HG02884 (cell line): ENCODE measurements around the gene CHCHD6.
A peak's percentile ranks its signal among the peaks of the same experiment; 100 is the strongest.

Experiments used
- ATAC-seq: cut with Tn5 transposase; IDR thresholded peaks from one replicate; pipeline ENCODE4 v1.9.1; 2021; ENCODE audit warnings: mild to moderate bottlenecking, moderate library complexity; ENCODE audit not compliant: unreplicated experiment

CHCHD6 gene

DNA sequence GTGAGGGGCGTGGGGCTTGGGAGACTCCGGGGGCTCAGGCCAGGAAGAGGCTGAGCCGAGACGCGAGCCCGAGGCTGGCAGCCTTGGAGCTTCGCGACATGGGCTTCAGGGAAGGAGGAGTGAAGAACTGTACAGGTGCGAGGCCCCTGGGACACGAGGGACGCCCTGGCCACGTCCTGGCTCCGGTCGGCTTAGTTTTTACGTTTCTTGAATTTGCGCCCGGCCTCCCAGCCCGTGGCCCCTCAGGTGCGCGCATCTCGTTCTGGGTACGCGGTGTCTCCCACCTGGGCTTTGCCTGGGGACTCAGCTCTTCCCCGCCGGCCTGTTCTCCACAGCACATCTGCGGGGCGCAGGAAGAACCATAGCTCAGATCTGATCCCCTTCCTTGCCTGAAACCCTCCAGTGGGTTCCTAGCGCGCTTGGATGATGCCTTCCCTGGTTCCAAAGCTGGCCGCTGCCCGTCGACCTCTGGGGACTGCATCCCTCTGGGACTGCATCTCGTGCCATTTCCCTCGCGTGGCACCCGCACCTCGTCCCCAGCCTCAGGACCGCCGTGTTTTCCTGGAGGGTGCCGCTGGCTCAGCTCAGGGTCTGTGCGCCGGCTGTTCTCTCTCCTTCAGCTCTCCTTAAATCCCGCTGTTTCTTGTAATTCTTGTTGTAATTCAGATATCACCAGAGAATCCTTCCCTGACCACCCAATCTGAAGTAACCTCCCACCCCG, 614 bp downstream of the CHCHD6 start:
- ATAC-seq: peak; percentile 7

DNA sequence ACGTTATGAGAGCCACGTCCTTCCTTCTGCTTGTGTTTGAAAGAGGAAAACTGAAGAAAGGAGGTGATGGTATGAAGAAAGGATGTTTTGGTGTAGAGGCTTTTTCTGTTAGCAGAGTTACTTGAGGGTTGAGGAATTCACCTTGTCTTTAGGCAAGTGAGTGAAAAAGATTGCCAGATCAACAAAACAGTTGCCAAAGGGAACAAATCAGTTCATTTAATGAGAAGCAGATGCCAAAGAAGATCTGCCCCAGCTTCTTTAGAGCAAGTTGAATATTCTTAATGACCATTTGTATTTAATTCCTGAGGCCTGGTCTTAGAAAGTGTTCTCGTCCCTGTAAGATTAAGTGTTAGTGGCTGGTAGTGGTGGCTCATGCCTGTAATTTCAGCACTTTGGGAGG, 2.6 kb downstream of the CHCHD6 start:
- no peak for ATAC-seq

DNA sequence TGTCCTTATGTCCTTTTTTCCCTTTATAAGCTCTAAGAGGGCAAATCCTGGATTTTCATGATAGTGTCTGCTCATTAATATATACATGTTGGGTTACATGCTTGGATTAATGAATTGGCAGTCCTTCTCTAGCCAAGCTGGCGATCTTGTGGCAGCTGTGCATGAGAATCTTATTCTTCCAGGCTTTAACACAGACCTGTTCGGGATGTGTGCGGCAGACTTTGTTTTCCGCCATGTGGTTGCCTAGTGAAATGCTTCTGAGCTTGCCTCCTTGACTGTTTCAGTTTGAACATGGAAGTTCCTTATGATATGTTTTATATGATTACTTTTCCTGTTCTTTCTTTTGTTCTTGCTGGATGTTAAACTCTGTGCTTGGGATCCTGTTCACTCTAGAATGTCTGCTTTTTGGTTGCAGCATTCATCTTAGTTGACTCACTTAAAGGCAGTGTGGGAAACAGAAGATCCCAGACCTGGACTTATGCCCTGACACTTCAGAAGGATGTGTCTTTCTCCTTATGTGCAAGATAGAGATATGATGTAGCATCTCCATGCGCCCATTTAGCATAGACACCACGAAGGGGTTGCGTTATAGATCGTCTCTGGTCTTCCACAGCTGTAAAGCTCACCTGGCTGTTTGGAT, 7.2 kb downstream of the CHCHD6 start:
- ATAC-seq: no peak

DNA sequence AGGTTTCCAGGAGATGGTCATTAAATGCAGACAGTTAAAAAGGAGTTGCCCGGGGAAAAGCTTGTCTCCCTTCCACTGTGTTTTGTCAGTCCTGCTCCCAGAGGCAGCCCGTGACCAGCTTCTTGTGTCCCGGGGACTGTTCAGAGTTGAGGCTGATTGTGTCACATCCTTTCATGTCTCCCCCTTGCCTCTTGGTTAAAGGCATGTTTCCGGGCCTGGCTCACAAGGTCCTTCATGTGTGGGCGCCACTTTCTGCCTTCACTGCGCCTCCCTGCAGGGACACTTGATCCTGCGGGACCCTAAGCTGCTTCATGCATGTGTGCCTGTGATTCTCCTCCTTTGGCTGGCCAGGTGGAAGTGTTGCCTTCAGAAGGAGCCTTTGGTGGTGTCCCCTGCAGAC, 9.2 kb downstream of the CHCHD6 start:
- ATAC-seq: no peak

DNA sequence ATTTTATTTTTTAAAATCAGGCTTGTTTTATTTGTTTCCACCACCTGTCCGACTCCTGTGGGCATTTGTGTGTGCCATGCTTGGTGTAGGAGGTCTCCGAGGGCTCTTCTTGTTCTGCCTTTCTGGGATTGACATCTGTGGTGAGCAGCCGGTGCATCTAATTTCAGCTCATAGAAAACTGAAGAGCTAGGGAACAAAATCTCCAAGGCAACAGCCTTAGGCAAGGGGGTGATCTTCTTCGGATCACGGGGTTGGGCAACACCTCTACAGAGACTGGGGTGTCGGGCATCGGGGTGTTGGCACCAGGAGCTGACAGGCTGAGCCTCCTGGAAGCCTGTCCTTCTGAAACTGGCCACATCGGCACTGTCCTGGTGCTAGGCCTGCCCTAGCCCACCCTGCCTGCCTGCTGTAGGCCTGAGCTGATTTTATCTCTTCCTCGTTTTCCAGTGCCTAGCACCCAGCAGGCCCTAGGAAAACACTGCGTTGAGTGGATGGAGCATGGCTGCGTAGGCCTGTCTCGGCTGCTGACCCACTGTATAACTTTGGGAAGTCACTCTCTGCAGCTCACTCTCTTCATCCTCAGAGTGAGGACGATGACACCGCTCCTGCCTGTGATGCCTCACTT, 10.3 kb downstream of the CHCHD6 start:
- no peak for ATAC-seq

DNA sequence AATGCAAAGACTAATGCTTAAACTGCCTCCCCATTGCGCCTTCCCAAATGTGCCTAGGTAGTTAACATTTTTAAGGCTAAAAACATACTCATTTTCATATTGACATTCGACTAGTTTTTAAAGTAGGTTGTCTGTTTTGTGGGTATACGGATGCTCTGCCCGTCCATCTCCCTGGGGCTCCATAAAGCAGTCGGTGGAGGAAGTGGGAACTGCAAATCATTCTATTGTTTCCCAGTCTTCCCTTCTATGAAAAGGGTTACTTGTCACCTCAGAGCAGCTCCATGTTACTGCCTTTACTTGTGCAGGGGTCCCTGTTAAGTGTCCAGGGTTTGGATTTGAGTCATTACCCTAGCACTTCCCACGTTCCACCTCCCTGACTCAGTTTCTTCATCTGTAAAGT, 10.9 kb downstream of the CHCHD6 start:
- ATAC-seq: no peak

DNA sequence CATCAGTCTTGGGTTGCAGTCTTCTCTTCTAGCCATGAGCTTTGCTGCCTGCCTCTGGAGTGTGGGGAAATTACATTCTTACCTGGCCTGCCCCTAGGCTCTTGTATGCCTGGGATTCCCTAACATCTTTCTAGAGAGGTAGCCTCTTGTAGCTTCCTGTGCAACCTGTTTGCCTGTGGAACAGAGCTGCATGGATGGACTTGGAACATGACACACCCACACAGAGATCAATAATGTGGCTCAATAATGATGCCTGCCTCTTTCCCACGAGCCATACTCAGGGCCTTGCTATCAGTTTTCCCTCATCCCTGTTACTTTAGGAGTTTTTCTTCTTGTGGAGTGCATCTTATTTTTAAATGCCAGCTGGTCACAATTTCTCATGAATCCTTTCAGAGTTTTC, 11.4 kb downstream of the CHCHD6 start:
- no peak for ATAC-seq

DNA sequence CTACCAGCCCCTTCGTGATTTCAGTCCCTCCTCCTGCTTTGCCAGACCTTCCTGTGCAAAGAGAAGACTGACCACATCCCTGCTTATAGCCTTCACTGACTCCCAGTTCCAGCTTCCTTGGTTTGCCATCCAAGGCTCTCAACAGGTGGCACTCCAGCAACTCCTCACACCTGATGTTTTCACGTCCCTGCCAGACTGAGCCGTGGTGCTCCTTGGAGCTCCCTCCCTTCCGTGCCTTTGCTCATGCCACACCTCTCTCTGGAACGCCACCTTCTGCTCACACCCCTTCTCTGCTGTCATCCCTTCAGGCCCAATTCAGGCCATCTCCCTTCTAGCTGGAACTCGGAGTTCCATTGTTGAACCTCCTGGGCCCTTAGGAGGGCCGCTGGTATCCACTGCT, 12.0 kb downstream of the CHCHD6 start:
- no peak for ATAC-seq

DNA sequence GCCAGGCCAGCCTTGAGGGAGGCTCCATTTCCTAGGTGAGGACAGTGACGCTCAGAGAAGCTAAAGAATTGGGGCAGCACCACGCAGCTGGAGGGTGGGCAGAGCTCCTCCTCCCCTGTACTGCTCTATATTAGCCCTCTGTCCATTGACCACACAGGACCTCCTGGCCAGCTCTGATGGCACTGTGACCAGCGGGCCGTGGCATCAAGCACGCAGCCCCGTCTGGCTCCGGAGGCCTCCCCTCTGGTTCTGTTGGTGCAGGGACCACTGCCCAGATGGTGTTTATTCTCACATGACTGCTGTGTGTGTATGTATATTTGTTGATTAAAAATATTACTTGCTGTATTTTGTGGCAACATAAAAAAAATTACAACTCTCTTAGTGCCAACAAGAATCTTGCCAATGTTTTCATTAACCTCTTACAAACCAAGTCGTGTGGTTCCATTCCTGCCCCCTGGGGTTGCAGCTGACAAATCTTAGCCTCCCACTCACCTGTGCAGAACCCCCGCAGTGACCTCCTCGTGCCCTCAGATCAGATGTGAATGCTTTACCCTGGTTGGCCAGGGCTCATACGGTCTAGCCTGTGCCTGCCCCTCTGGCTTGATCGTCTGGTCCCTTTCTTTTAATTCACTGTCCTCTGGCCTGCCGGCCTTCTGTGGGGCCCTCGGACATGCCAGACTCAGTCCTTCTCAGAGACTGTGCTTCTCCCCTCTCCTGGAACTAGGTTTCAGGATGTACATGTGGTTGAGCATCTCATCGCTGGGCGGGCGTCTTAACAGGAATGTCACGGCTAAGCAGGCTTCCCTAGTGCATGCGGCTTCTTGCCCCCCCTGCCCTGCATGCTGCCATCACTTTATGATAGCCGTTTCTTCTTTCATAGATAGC, 14.8 kb downstream of the CHCHD6 start:
- ATAC-seq: no peak

DNA sequence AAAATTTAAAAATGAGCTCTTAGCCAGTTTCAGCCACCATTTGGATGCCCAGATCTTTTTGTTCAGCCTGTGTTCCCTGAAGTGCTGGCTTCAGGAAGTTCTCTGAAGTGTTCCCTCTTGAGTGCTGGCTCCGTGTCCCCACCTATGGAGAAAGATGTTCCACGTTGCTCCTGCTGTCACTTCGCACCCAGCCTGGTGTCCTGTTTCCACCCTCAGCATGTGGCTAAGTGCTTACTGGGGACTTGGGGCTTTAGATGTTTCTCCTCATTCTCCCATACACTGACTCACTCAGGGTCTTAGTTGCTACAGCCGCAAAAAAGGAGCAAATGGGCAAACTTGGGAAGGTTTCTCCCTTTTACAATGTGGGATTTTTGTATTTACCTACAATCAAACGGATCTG, 16.6 kb downstream of the CHCHD6 start:
- ATAC-seq: no peak

DNA sequence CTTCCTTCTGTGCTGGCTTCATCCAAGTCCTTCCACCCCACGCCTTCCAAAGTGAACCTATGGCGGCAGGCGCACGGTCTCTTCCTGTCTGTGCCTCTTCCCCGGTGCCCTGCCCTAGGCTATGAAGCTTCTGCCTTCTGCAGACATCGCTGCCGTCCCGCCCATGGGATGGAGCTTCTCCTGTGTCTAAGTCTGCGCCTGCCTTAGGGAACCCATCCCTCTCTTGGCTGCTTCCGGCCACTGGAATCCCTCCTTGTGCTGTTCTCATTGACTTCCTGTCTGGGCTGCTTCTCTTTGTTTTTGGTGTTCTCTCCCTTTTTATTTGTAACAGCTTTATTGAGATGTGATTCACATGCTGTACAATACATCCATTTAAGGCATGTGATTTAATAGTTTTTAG, 17.2 kb downstream of the CHCHD6 start:
- no peak for ATAC-seq

DNA sequence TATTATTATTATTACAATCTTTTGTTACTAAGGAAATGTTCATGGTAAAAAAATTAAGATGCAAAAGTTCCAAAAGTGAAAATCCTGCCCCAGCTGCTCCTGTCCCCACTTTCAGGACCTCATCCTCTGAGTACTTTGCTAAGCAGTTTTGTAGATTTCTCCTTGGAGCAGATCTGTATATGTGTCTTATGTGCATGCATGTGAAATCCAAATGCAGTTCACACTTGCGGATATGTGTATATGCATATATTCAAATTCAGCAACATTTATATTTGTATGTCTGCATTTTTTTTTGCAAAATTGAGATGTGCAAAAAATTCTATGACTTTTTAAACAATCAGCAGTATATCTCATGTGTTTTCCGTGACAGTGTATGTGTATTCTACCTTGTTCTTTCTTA, 19.2 kb downstream of the CHCHD6 start:
- ATAC-seq: no peak

DNA sequence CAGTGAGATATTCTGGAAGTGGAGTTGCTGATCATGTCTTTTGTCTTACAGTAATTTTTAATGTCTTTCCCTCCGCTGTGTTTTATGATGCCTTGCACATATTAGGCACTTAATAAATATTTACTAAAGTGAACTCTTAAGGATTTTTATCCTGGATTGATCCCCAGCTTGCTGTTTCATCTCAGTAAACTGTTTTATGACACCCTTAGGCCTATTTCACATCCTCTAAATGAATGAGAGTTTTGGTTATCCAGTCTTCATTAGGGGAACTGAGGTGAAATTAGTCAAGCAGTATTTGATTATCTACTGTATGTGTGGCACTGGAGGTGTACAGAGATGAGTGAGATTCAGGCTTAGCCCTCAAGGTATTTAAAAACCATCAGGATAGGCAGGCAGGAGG, 19.8 kb downstream of the CHCHD6 start:
- ATAC-seq: no peak

DNA sequence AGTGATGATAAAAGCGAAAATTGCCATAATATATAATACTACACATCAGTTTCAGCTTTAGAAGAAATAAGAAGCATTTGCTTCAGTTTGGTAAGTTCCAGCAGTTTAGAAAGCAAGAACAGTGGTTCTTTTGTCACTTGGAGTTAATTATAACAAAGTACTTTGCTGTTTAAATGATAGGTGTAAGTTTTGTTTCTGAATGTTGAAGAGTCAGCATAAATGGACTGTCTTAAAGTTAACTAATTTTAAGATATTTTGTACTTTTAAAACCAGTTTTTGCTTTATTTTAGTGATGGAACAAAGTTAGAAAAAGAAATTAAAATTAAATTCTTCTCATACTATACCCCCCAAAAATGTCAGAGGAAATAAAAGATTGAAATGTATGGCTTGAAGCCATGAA, 24.6 kb downstream of the CHCHD6 start:
- no peak for ATAC-seq

DNA sequence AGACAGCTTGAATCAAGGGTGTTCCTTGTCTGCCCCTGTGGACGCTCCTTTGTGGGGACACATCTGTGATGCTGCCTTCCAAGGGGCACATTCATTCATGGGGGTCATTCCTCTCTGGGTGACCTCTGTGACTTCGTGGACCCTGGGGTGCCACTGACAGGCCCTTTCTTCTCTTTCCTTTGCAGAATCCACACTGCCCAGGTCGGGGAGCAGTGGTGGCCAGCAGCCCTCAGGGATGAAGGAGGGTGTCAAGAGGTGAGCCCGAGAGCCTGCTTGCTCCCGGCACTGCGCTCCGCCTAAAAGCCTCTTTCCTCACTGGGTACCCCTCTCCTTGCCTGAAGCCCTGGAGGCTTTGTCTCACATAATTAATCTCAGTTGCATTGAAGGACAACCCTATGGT, 26.3 kb downstream of the CHCHD6 start:
- ATAC-seq: no peak

DNA sequence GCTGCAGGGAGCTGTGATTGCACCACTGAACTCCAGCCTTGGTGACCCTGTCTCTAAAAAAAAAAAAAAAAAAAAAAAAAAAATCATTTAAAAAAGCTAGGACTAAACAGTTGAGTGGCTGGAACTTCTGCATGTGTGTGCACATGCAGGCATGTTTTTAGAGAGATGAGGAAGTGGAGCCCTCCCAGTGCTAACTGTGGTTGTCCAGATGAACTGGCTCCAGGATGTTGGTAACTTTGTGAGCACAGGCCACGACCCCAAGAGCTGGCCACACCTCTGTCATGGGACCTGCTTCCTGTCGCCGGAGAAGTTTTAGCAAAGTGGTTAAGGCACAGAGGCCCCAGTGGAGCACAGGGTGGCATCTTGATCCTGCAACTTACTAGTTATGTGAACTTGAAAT, 27.0 kb downstream of the CHCHD6 start:
- no peak for ATAC-seq

DNA sequence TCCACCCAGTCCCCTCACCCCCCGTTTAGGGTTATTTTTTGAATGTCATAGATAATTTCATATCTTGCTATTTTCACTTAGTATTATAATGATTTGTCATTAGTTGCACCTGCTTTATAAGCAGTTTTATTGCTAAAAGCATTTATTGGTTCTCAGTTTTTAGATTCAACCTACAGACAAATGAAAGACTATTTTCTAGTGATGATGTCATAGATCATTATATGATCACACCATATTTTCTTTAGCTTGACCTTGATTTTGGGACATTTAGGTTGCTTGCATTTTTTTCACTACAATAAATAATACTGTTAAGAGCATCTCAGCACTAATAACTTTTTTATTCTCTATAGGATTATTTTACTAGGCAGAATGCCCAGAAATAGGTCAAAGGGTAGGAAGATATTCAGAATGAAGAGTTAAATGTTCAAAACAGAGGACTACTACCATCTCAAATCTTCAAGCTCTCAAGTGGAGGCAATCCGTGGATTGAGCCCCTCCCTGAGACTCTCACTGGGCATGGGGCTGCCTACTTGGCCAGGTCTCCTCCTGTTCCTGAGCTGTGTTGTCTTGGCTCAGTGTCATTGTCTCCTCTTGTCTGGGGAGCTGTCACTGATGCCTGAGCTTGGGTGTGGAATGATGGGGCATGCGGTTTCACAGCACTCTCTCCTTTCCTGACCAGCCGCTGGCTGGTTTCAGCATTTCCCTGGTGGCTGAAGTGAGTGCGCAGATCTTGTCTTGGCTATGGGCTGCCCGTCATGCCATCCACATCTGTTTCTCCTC, 28.4 kb downstream of the CHCHD6 start:
- no peak for ATAC-seq

DNA sequence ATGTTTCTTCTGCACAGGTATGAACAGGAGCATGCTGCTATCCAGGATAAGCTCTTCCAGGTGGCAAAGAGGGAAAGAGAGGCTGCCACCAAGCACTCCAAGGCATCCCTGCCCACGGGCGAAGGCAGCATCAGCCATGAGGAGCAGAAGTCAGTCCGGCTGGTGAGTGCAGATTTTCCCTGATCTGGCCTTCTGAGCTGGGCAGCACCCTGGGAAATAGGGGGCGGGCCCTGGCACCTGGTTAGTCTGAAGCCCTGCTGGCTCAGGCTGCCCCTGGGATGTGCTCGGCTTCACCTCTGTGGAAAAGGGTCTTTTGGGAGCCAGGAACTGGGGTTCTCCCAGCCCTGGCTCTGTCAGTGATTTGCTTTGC, 29.0 kb downstream of the CHCHD6 start:
- ATAC-seq: no peak

DNA sequence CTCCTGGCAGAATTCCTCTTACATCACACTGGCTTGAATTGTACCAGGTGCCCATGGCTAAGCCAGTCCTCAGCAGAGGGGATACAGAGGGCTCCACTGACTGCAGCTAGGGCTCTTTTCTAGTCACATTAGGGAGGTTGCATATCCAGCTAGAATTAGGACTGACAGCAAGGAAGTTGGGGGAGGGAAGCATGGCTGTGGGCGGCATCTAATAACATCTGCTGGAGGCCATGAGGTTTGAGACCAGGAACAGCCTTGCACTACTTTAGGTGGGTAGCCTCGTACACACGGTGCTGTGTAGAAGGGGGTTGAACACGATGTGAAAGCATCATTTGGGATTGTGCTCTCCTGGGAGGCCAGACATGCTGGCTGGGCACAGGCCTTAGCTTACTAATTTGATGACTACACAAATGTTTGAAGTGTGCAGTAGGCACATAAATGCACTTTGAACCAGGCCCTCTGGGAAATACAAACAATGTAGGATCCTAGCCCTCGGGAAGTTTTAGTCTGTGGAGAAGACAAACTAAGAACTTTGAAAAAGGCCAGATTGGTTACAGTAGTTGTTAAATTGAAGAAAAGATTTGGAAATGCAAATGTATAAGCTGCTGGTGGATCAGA, 30.2 kb downstream of the CHCHD6 start:
- ATAC-seq: no peak

DNA sequence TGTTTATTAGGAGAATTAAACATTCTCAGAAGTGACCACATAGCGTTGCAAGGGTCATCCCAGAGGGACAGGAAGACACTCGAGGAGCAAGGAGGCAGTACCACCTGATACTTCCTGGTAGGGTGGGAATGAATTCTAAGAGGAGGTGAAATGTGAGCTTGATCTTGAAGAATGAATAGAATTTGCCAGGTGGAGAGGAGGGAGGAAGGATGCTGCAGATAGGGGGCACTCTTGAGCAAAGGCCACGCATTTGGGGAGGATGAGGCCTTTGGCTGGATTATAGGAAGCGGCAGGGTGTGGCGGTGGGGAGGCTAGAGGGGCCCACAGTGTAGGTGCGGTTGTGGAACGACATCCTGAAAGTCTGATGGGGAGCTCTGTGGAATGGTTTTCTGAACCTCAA, 33.5 kb downstream of the CHCHD6 start:
- ATAC-seq: no peak
